ENCODE results near the gene CLIC1. TPM values are rescaled to one million over a fixed set of nuclear protein-coding genes. Genes with fewer than 3 reads are reported as not detected.

The CLIC1 gene
- total RNA-seq (2021), result 371 and 431 TPM in 2 replicates
- percentile 82 among the genes with signal in this experiment for Bru-seq, nascent RNA
- BruChase-seq, experiment 1, labeled RNA remaining after a 2-hour chase, result percentile 79 among the genes with signal in this experiment
- BruChase-seq, experiment 2, labeled RNA remaining after a 6-hour chase, result percentile 94 among the genes with signal in this experiment
- long read RNA-seq, transcript CLIC1-208 (6 exons, 1,254 nt), result major isoform, 666 of 717 reads
- long read RNA-seq, transcript CLIC1-210 (7 exons, 1,098 nt), result minor isoform, 6 of 717 reads
- long read RNA-seq, partial matches to known transcripts, result 6 of 717 reads
- long read RNA-seq, other reads (novel, unspliced or antisense), result 36 of 717 reads

DNA sequence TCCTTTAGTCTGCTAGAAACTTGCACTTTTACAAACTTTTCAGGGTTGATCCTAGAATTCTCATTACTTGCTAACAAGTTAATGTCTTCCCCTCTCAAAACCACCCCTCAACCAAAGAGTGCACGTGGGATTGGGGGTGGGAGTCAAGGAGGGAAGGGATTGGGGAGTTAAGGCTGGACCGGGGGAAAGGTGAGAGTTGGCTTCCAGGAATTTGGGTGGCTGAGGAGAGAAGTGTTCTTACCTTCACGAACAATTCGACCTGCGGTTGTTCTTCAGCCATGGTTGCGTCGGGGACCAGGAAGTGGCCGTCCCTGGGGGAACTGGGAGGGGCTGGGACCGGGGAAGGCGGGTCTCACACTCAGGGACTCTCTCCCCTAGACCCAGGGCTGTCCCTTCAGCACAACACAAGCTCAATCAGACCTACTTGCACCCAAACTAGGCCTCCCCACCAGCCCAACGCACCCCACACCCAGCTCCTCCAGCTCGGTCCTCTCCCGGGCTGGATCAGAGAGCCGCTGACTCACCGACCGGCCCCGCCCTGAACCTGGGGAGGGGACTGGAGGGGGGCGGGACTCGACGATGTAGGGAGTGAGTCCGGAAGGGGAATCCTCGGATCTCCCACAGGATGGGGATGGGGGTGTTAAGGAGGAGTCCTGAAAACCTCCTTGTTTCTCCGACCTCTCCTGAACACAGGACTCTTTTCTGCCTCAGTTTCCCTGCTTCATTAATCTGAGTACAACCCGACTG, at the start of gene CLIC1:
CLIC1 (minus strand) TSS at position 510 of the 747 bp plus-strand sequence; CDS start at position 280, 230 bp downstream.
- Histone ChIP-seq H3K9me3 (ENCODE audit: low read depth, low read length, poor library complexity, severe bottlenecking) (no peaks in the 10 kb centered on the region), H3K27ac (ENCODE audit: low read depth, low read length, poor library complexity, severe bottlenecking) (peak within 1 kb of the TSS; percentile 95), H3K4me1 (ENCODE audit: insufficient read depth, low read length, poor library complexity, severe bottlenecking) (peaks cover 43% of the 10 kb centered on the region), H3K36me3 (ENCODE audit: insufficient read depth, low read length, poor library complexity, severe bottlenecking) (peaks cover 32% of the 10 kb centered on the region), H3K4me3 (ENCODE audit: low read depth, low read length, poor library complexity, severe bottlenecking) (peak within 1 kb of the TSS; percentile 77), H3K27me3 (replicated peaks; ENCODE audit: insufficient read depth, low read depth, low read length, poor library complexity) (no peaks in the 10 kb centered on the region)
- ChIA-PET POLR2A (ENCODE audit: low non-redundant PET) (interaction anchor here (0.5 to 0.7 kb wide), 2 partner anchors 91 to 1053 kb away, joined by 3 read pairs; partner anchors contain the start of gene HSPA1B), CTCF (interaction anchor here (1.5 kb wide), 1 partner anchor 55 kb away, joined by 4 read pairs; no protein-coding TSS in a partner anchor)
- DNase-seq (ENCODE audit: low spot score), result peak; percentile 93
- intact Hi-C loops (cut with micrococcal nuclease; ENCODE audit: unreplicated experiment), result loop anchor here (5.0 to 10.0 kb wide), 2 partner anchors 56 to 191 kb away; partner anchors contain the start of genes ATP6V1G2, DDX39B and NFKBIL1
- TSS peak; percentile 52 for BruUV-seq (replicated peaks)
- TF ChIP-seq, protein P1, sequence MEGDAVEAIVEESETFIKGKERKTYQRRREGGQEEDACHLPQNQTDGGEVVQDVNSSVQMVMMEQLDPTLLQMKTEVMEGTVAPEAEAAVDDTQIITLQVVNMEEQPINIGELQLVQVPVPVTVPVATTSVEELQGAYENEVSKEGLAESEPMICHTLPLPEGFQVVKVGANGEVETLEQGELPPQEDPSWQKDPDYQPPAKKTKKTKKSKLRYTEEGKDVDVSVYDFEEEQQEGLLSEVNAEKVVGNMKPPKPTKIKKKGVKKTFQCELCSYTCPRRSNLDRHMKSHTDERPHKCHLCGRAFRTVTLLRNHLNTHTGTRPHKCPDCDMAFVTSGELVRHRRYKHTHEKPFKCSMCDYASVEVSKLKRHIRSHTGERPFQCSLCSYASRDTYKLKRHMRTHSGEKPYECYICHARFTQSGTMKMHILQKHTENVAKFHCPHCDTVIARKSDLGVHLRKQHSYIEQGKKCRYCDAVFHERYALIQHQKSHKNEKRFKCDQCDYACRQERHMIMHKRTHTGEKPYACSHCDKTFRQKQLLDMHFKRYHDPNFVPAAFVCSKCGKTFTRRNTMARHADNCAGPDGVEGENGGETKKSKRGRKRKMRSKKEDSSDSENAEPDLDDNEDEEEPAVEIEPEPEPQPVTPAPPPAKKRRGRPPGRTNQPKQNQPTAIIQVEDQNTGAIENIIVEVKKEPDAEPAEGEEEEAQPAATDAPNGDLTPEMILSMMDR (conservative IDR thresholded peaks at IDR 0.05; ENCODE audit: low read depth, low read length), result no peak
- no peak for TF ChIP-seq EZH2 (IDR thresholded peaks at IDR 0.05; ENCODE audit: borderline replicate concordance, low read depth, low read length, poor library complexity, severe bottlenecking)

DNA sequence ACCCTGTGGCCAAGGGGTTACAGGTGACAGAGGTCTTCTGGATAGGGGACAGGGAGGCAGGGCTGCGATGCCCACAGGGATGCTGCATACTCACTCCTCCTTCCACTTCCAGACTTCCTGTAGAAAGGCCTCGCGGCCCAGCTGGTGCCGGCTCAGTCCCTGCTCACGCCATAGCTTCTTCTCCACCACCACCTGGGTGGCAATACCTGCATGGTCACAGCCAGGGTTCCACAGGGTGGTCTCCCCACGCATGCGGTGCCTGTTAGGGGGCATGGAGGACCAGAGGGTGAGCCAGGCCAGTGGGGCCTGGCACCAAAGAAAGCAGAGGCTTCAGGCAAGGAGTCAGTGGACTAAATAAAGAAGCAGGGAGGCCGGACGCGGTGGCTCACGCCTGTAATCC, 49.1 kb upstream of the CLIC1 start:
- ChIA-PET POLR2A (ENCODE audit: low non-redundant PET) (no interaction called here), CTCF (no interaction called here)
- Histone ChIP-seq H3K4me3 (ENCODE audit: low read depth, low read length, poor library complexity, severe bottlenecking) (no peak overlapping the region), H3K27ac (ENCODE audit: low read depth, low read length, poor library complexity, severe bottlenecking) (no peak overlapping the region), H3K36me3 (ENCODE audit: insufficient read depth, low read length, poor library complexity, severe bottlenecking) (peaks cover 68% of the 10 kb centered on the region), H3K4me1 (ENCODE audit: insufficient read depth, low read length, poor library complexity, severe bottlenecking) (no peaks in the 10 kb centered on the region), H3K27me3 (replicated peaks; ENCODE audit: insufficient read depth, low read depth, low read length, poor library complexity) (no peaks in the 10 kb centered on the region), H3K9me3 (ENCODE audit: low read depth, low read length, poor library complexity, severe bottlenecking) (no peaks in the 10 kb centered on the region)
- DNase-seq (ENCODE audit: low spot score), result no peak
- TF ChIP-seq, protein P1 (conservative IDR thresholded peaks at IDR 0.05; ENCODE audit: low read depth, low read length), result no peak
- TF ChIP-seq EZH2 (IDR thresholded peaks at IDR 0.05; ENCODE audit: borderline replicate concordance, low read depth, low read length, poor library complexity, severe bottlenecking), result no peak
- intact Hi-C loops (cut with micrococcal nuclease; ENCODE audit: unreplicated experiment), result no loop called here
- BruUV-seq (replicated peaks), result no TSS peak

DNA sequence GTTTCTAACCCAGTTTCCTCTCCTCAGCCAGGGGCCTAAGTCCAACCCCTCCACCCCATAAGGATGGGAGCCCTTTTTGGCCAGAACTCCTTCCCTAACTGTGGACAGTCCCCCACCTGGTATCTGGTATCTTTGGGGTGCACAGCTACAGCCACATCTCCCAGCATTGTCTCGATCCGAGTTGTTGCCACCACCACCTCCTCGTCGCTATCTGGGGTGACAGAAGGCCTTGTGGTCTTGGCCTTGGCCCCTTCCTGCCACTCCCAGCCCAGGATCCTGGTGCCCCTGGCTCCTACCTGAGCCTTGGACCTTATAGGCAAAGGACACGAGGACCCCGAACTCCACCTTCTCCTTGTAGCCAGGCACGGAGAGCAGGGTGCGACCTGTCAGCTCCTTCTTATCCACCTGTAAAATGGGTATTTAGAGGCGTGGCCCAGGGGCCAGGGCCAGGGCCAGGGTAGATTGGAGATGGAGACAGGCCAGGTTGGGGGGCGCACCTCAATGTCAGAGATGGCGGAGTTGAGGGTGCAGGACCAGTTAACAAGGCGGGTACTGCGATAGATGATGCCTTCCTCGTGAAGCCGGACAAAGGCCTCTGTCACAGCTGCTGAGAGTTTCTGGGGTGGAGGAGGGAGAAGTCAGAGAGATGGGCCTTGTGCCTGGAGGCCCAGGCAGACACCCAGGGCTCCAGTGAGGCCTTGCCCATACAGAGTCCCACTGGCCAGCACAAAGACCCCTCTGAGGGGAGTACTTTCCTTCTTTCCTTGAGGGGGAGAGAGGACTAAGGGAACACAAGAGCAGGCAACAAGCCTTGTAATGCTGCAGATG, 48.0 kb upstream of the CLIC1 start:
- no peak for TF ChIP-seq EZH2 (IDR thresholded peaks at IDR 0.05; ENCODE audit: borderline replicate concordance, low read depth, low read length, poor library complexity, severe bottlenecking)
- TF ChIP-seq, protein P1 (conservative IDR thresholded peaks at IDR 0.05; ENCODE audit: low read depth, low read length), result no peak
- no TSS peak for BruUV-seq (replicated peaks)
- H3K27ac ChIP-seq (ENCODE audit: low read depth, low read length, poor library complexity, severe bottlenecking), result no peak overlapping the region
- no peak overlapping the region for H3K4me3 ChIP-seq (ENCODE audit: low read depth, low read length, poor library complexity, severe bottlenecking)
- H3K36me3 ChIP-seq (ENCODE audit: insufficient read depth, low read length, poor library complexity, severe bottlenecking), result peaks cover 72% of the 10 kb centered on the region
- no peaks in the 10 kb centered on the region for H3K4me1 ChIP-seq (ENCODE audit: insufficient read depth, low read length, poor library complexity, severe bottlenecking)
- DNase-seq (ENCODE audit: low spot score), result no peak
- H3K9me3 ChIP-seq (ENCODE audit: low read depth, low read length, poor library complexity, severe bottlenecking), result no peaks in the 10 kb centered on the region
- H3K27me3 ChIP-seq (replicated peaks; ENCODE audit: insufficient read depth, low read depth, low read length, poor library complexity), result no peaks in the 10 kb centered on the region
- ChIA-PET POLR2A (ENCODE audit: low non-redundant PET) (interaction anchor here (0.5 kb wide), 1 partner anchor 9 kb away, joined by 3 read pairs; no protein-coding TSS in a partner anchor), CTCF (no interaction called here)
- intact Hi-C loops (cut with micrococcal nuclease; ENCODE audit: unreplicated experiment), result no loop called here

All from A673 (cell line).